HUES48 (cell line): ENCODE data around the gene UVRAG.
"Not testable (repeated sequence)": the region's sequence is repeated elsewhere in the genome, so short reads cannot be mapped to it uniquely, and the experiment has no call there.

Experiments used
- H3K27ac ChIP-seq: one replicate; pipeline ENCODE4 v1.7.0; 2013; ENCODE audit warnings: low read depth, low read length, inconsistent platforms
- H3K27me3 ChIP-seq: 2 replicates; pipeline ENCODE4 v1.6.1; 2013; ENCODE audit warnings: mild to moderate bottlenecking, low read length; ENCODE audit not compliant: control insufficient read depth, insufficient read depth
- H3K36me3 ChIP-seq: 2 replicates; pipeline ENCODE4 v1.6.1; 2013; ENCODE audit warnings: low read length; ENCODE audit not compliant: control insufficient read depth, insufficient read depth
- H3K4me1 ChIP-seq: 2 replicates; pipeline ENCODE4 v1.6.1; 2013; ENCODE audit warnings: mild to moderate bottlenecking, low read length; ENCODE audit not compliant: control insufficient read depth, insufficient read depth
- H3K4me3 ChIP-seq: 2 replicates; pipeline ENCODE4 v1.5.1; 2013; ENCODE audit warnings: mild to moderate bottlenecking, low read depth, low read length
- H3K9ac ChIP-seq: 2 replicates; pipeline ENCODE4 v1.6.1; 2013; ENCODE audit warnings: mild to moderate bottlenecking, low read depth, low read length, moderate library complexity
- H3K9me3 ChIP-seq: 2 replicates; pipeline ENCODE4 v1.6.1; 2013; ENCODE audit warnings: low read length; ENCODE audit not compliant: control insufficient read depth, insufficient read depth

The UVRAG gene

GRCh38 chr11:75851203-75851602 lies 36.2 kb downstream of the UVRAG start:
- H3K9me3 ChIP-seq = no peaks in the 10 kb centered on the region
- H3K27ac ChIP-seq = no peak overlapping the region
- no peaks in the 10 kb centered on the region for H3K27me3 ChIP-seq
- H3K9ac ChIP-seq = no peak overlapping the region
- H3K36me3 ChIP-seq = no peaks in the 10 kb centered on the region
- H3K4me3 ChIP-seq = no peak overlapping the region
- peaks cover 5% of the 10 kb centered on the region; the same call in 1 of the 2 replicates for H3K4me1 ChIP-seq

- Histone ChIP-seq H3K4me1 (peaks cover 5% of the 10 kb centered on the region; the same call in 1 of the 2 replicates), H3K9ac (no peak overlapping the region), H3K9me3 (no peaks in the 10 kb centered on the region), H3K36me3 (no peaks in the 10 kb centered on the region), H3K27me3 (no peaks in the 10 kb centered on the region), H3K4me3 (no peak overlapping the region), H3K27ac (no peak overlapping the region)
These were observed 37.5 kb downstream of the UVRAG start for GRCh38 chr11:75852406-75853017.

- H3K36me3 ChIP-seq, H3K4me3 ChIP-seq: not testable (repeated sequence)
These were observed 38.6 kb downstream of the UVRAG start for GRCh38 chr11:75853563-75853962.

GRCh38 chr11:75853971-75854370 lies 39.0 kb downstream of the UVRAG start:
- peaks cover 5% of the 10 kb centered on the region; the same call in 1 of the 2 replicates for H3K4me1 ChIP-seq
- H3K27ac ChIP-seq = no peak overlapping the region
- H3K4me3 ChIP-seq = no peak overlapping the region
- H3K9me3 ChIP-seq = no peaks in the 10 kb centered on the region
- H3K9ac ChIP-seq = no peak overlapping the region
- no peaks in the 10 kb centered on the region for H3K36me3 ChIP-seq
- H3K27me3 ChIP-seq = no peaks in the 10 kb centered on the region

More at GRCh38 chr11:75853563-75853962, 38.6 kb downstream of the UVRAG start:
- not testable (repeated sequence) for H3K4me1 ChIP-seq, H3K9me3 ChIP-seq, H3K9ac ChIP-seq, H3K27ac ChIP-seq, H3K27me3 ChIP-seq

GRCh38 chr11:75855206-75855605 lies 40.2 kb downstream of the UVRAG start:
- no peak overlapping the region for H3K4me3 ChIP-seq
- H3K9me3 ChIP-seq = no peaks in the 10 kb centered on the region
- H3K27ac ChIP-seq = no peak overlapping the region
- peaks cover 5% of the 10 kb centered on the region; the same call in 1 of the 2 replicates for H3K4me1 ChIP-seq
- H3K9ac ChIP-seq = no peak overlapping the region
- no peaks in the 10 kb centered on the region for H3K36me3 ChIP-seq
- H3K27me3 ChIP-seq = no peaks in the 10 kb centered on the region

GRCh38 chr11:75856912-75857311 lies 41.9 kb downstream of the UVRAG start:
- Histone ChIP-seq H3K9me3 (no peaks in the 10 kb centered on the region), H3K4me3 (no peak overlapping the region), H3K36me3 (no peaks in the 10 kb centered on the region), H3K27me3 (no peaks in the 10 kb centered on the region), H3K4me1 (peaks cover 5% of the 10 kb centered on the region; the same call in 1 of the 2 replicates), H3K9ac (no peak overlapping the region), H3K27ac (no peak overlapping the region)

- Histone ChIP-seq H3K4me3 (no peak overlapping the region), H3K9me3 (no peaks in the 10 kb centered on the region), H3K36me3 (no peaks in the 10 kb centered on the region), H3K4me1 (peaks cover 5% of the 10 kb centered on the region; the same call in 1 of the 2 replicates), H3K27ac (no peak overlapping the region), H3K9ac (no peak overlapping the region), H3K27me3 (no peaks in the 10 kb centered on the region)
These were observed 43.0 kb downstream of the UVRAG start for GRCh38 chr11:75858042-75858441.

GRCh38 chr11:75858613-75859012 lies 43.6 kb downstream of the UVRAG start:
- peaks cover 5% of the 10 kb centered on the region; the same call in 1 of the 2 replicates for H3K4me1 ChIP-seq
- H3K9ac ChIP-seq = no peak overlapping the region
- no peaks in the 10 kb centered on the region for H3K9me3 ChIP-seq
- H3K36me3 ChIP-seq = no peaks in the 10 kb centered on the region
- H3K27ac ChIP-seq = no peak overlapping the region
- no peak overlapping the region for H3K4me3 ChIP-seq
- H3K27me3 ChIP-seq = no peaks in the 10 kb centered on the region

GRCh38 chr11:75859614-75860013 lies 44.6 kb downstream of the UVRAG start:
- H3K4me3 ChIP-seq = no peak overlapping the region
- no peak overlapping the region for H3K27ac ChIP-seq
- H3K9ac ChIP-seq = no peak overlapping the region
- H3K4me1 ChIP-seq = peaks cover 5% of the 10 kb centered on the region; the same call in 1 of the 2 replicates
- H3K36me3 ChIP-seq = no peaks in the 10 kb centered on the region
- H3K27me3 ChIP-seq = no peaks in the 10 kb centered on the region
- no peaks in the 10 kb centered on the region for H3K9me3 ChIP-seq

- Histone ChIP-seq H3K4me3 (no peak overlapping the region), H3K27me3 (no peaks in the 10 kb centered on the region), H3K9me3 (no peaks in the 10 kb centered on the region), H3K4me1 (no peaks in the 10 kb centered on the region), H3K36me3 (no peaks in the 10 kb centered on the region), H3K27ac (no peak overlapping the region), H3K9ac (no peak overlapping the region)
These were observed 47.4 kb downstream of the UVRAG start for GRCh38 chr11:75862437-75862836.

GRCh38 chr11:75867778-75868374 lies 52.9 kb downstream of the UVRAG start:
- Histone ChIP-seq H3K36me3 (no peaks in the 10 kb centered on the region), H3K9ac (no peak overlapping the region), H3K27me3 (no peaks in the 10 kb centered on the region), H3K4me3 (no peak overlapping the region), H3K4me1 (no peaks in the 10 kb centered on the region), H3K9me3 (no peaks in the 10 kb centered on the region), H3K27ac (no peak overlapping the region)
